NCI-H510A treated with DMSO at 0.1 percent for 48 hours (cell line): Measurements from ENCODE around the gene ZFHX3.
A peak's percentile ranks its signal among the peaks of the same experiment; 100 is the strongest.

ENCODE experiments used
- DNase-seq: peaks from one replicate; lab custom pipeline; 2025; lab: John Stamatoyannopoulos, UW

The ZFHX3 gene

GRCh38 chr16:72845322-72846020, 202.5 kb downstream of the ZFHX3 start:
- DNase-seq: no peak

- no peak for DNase-seq
Measured at GRCh38 chr16:72844225-72844920, 203.6 kb downstream of the ZFHX3 start.

DNA sequence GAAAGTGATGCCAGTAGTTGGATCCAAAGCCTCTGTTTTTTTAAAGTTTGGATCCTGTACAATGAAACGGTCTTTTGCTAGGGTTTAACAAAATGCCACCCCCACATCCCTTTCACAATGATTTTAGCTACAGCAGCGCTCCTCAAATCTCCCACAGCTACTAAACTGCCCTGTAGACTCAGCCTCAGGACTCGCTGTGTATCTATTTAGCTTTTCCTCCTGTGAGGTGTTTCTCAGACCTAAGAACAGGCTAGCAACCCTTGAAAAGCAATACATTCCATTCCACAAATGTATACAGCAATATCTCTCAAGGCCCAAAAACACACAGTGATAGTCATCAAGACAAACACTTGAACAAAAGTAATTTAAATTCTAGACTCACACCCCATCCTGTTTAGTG, 206.4 kb downstream of the ZFHX3 start:
- no peak for DNase-seq

DNA sequence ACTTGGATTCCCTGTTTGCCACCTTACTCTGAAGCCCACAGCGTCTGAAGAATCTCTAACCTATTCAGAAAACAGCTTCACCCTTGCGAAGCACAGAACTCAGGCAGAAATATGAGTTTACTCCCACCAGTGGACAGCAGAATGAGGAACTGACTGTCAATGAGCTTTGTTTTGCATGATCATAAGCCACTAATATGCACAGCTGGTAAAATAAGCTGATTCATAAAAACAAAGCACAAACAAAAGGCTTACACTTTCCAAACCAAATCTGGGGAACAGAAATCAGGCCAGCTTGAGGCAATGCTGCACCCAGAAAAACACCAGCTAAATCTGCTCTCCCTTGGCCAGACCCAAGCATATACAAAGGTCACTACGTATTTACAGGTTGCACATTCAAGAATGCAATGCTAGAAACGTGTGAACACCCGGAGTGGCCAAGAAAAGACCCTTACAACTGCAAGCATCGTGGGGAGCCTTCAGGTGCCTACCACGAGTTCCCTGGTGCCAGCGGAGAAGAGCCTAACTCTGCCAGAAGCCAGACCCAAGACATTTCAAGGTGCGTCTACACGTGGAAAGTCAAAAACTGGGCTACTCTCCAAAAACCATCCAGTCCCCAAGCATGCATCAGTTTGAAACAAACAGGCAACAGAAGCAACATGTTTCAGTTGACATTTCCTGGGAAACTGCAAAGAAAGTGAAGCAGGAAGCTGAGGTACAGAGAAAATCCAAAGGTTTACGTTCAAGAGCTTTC, 207.1 kb downstream of the ZFHX3 start:
- DNase-seq: no peak

DNA sequence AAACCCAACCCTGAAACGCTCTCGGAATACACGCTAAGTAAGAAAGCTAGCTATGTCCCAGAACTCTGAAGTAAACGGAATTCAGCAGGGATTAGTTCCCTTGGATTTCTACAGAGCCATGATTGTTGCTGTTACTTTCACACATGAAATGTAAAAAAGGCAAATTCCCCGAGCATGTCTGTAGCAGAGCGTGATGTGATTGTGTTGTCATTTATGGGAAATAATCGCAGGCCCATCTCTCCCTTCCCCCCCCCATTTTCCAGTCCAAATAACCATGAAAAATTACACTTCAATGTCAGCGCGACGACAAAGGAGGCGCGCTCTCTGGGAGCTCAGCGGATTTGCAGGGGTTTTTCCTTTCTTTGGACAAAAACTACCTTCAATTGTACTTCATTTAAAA, 209.0 kb downstream of the ZFHX3 start:
- no peak for DNase-seq

DNA sequence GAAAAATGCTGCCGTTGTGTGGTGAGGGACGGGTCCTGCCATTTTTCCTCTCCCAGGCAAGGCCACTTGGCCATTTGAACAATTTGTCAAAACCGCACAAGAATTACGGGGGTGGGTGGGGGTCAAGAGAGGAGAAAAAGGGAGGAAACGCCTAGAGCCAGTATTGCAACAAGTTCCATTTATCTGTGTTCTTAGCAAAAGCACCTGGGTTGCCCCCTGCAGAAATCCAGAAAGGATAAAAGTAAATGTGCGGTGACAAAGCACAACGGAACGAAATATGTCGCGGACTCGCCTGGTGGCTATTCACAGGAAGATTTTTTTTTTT, 209.4 kb downstream of the ZFHX3 start:
- DNase-seq: no peak

GRCh38 chr16:72837846-72838585, 209.9 kb downstream of the ZFHX3 start:
- no peak for DNase-seq

GRCh38 chr16:72836985-72837384, 210.9 kb downstream of the ZFHX3 start:
- no peak for DNase-seq

DNA sequence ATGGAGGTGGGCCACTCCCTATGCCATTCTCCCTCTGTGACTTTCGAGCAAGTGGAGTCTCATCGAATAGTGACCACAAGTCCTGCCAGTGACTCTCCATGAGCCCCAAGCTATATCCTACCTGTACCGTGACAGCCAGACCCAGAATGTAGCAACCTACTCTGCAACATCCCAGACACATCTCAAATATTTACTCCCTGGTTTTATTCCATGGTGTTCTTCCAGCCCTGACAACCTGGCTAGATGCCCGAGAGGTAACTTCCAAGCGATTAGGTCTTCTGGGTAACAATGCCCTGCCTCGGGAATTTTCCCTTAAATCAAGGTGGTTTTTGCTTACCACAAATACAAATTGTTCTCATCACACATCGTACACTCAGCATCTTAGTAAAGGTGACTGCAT, 211.7 kb downstream of the ZFHX3 start:
- DNase-seq: no peak

- no peak for DNase-seq
Measured at GRCh38 chr16:72835086-72835485, 212.8 kb downstream of the ZFHX3 start.

DNA sequence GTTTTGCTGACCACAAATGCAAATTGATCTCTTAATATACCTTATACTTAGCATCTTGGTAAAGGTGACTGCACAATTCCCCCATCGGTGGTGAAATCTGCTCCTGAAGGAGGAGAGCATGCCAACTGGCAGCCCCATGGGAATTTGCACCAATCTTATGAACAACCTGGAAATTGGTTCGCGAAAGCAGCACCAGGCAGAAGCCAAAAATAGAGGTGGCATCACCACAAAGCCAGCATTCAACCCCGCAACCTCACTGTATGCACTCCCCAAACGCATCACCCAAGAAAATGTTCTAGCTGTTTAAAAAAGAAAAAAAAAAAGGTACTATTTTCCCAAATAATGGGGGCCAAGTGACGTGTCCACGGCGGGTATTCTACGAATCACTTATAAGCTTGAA, 213.4 kb downstream of the ZFHX3 start:
- no peak for DNase-seq

DNA sequence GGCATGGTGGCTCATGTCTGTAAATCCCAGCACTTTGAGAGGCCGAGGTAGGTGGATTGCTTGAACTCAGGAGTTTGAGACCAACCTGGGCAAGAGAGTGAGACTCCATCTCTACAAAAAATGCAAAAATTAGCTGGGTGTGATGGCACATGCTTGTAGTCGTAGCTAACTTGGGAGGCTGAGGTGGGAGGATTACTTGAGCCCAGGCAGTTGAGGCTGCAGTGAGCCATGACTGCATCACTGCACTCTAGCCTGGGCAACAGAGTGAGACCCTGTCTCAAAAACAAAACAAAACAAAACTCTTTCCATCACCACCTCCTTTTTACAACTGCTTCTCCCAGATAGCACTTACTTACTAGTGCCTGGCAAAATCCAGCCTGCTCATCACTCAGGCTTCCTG, 214.0 kb downstream of the ZFHX3 start:
- no peak for DNase-seq

DNA sequence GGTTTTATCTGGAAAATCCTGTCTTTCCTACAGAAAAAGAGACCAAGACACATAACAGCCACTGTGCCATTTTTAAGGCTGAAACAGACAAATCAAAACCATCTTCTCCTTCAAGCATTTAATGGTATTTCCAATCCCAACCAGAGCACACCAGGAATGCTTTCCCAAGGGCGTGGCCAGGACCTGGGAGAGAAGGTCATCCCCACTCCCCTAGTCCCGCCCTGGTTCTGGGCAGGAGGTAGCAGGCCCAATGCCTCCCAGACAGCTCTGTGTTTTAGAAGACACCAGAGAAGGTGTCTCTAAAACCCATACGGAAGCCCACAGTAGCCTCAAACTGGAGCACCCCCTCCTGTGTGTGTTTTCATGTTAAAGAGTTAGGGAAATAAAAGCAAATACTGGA, 214.4 kb downstream of the ZFHX3 start:
- DNase-seq: no peak

DNA sequence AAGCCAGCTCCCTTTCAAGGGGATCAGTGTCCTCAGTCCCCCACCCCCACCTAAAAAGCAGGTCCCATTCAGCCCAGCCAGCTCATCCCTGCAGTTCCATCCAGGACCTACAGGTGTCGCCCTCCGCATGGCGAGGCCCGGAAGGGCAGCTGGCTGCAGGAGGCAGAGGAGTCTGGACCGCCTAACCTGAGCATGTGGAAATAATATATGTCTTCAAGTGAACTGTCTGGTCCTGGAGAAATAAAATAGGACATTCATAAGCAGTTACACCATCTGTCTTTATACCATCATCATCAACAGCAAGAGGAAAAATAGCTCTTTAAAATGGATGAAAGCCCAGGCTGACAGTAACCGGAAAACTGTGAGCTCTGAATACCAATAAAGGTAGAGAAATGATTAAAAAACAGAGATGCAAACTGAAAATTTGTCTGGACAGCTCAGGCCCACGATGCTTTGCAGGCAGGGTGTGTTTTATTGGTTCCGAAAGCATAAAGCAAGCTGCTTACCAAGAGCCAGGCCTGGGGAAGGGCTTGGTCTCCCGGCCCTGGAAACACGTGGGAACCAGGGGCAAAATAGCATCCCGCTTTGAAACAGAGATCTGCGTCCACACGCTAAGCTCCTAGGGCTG, 215.2 kb downstream of the ZFHX3 start:
- DNase-seq: peak; percentile 25

DNA sequence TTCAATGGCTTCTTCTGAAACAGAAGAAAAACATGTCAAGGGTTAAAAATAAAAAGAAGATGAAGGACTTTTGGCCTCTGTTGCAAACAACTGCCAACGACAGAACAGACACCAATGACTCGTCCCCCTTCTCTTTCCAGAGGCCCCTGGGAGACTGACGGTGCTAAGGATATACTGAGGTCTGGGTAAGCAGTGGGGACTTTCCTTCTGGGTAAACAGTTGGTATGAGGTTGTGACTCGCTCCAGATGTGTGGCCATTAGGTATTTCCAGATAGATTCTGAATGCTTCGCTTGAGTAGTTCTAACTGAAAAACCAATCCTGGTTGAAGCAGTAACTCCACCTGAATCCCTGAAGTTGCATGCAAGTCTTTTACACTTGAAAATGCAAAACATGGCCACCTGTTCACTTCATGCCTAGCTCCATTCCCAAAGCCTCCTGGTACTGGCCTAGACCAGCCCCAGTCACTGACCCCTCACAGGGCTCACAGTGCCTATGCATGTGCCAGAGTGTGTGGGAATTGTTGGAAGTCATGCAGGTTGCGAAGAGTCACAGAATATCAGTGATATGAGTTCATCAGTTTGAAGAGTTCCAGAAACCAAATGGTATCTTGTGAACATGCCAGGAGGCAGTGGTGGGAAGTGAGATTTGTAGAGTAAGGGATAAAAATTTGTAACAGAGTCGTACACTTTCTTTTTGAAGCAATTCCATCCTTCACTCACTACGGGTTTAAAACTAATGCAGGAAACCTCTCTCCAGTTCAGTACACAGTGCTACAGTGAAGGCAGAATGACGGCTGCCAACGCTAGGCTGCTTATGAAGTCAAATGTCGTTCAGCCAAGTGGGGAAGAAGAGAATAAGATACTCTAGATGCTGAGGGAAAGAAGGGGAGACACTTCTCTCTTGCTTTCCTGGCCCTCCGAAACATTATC, 217.8 kb downstream of the ZFHX3 start:
- no peak for DNase-seq

GRCh38 chr16:72827866-72828265, 220.1 kb downstream of the ZFHX3 start:
- no peak for DNase-seq

DNA sequence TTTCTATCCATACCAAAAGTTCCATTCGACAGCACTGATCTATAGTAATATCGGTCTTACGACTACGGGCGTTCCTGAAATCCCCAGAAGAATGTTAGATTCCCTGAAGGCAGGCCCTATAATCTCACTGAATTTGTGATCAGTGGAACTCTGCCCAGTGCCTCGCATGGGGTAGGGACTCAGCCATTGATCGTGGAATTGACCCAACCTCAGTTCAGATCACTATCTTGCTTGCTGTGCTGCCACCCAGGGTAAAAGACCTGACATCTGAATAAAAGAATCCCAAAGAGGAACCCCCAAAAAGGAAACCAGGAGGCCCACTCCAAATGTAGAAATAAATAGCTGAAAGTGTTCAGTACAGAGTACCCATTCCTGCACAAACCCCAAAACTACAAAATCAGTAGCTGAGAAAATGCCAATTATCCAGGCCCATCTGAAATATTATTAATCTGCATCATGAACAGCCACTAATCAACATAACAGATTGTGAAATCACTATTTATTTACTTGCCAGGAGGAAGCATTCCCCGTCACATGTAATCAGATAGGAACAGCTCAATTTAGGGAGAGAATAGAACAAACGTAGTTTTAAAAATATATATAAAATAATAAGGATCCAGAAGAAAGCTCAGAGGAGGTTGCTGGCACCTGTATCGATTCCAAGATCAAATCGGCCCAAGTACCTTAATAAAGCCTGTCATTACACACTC, 221.9 kb downstream of the ZFHX3 start:
- no peak for DNase-seq

GRCh38 chr16:72824761-72825160, 223.2 kb downstream of the ZFHX3 start:
- no peak for DNase-seq

DNA sequence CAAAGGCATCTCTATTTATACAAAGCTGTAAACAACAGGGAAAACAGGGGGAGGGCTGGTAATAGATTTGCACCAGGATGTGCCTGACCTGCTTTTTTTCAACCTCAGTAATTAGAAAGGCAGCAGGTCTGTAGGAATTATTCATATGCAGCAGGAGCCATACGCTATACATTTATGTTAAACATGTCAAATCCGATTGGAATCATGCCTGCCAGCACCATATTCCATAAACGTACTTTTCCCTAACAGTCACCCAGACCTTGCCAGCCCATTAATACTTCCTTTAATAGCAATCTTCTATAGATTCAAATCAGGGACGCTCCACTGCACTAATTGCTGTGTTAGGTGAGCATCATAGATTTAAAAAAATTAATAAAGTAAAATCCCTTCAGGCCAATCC, 223.9 kb downstream of the ZFHX3 start:
- no peak for DNase-seq

GRCh38 chr16:72821185-72821950, 226.6 kb downstream of the ZFHX3 start:
- DNase-seq: no peak
